DMS153 treated with DMSO at 0.1 percent for 48 hours (cell line): ENCODE measurements around the gene NRSN1.

ENCODE experiments used
- DNase-seq: peaks from one replicate; lab custom pipeline; 2025; ENCODE audit not compliant: unreplicated experiment; lab: John Stamatoyannopoulos, UW

NRSN1 gene, protein sequence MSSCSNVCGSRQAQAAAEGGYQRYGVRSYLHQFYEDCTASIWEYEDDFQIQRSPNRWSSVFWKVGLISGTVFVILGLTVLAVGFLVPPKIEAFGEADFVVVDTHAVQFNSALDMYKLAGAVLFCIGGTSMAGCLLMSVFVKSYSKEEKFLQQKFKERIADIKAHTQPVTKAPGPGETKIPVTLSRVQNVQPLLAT

DNA sequence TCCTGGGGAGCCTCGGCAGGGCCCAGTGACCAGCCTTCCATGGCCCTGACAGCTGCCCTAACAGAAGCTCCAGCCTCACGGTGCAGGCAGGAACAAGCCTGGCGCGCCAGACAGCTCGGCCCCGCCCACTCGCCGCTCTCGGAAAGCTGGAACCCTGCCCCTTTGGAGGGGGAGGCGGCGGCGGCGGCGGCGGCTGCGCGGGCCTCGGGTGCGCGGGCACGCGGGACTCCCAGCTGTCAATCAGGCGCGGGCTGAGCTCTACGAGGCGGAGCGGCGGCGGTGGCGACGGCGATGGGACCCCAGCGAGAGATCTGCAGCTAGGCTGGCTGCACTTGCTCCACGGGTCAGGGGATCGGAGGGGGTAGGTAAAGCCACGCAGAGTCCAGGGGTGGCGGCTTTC is at the start of gene NRSN1:
Gene NRSN1 (plus strand): TSS at position 236 of the 400 bp plus-strand sequence. CDS start 8,113 bp downstream, outside the sequence.
- peak; percentile 62 for DNase-seq

DNA sequence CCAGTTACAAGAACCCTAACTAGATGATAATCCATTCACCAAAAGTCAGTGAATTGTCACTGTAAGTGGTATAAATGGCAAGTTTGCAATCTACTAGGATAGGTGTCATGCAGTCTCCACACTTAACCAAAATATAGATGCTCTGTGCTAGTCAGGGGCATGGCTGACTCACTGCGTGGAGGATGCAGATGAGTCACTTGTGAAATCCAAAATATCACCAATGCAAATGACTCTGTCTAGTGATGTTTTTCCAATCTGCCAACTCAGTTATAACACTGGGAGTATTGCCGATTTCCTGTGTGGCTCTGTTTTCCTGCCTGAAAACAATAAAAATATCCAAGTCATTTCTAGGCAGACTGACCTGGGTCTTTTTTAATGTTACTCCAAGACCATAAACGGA is 47.8 kb upstream of the NRSN1 start:
- DNase-seq: no peak

DNA sequence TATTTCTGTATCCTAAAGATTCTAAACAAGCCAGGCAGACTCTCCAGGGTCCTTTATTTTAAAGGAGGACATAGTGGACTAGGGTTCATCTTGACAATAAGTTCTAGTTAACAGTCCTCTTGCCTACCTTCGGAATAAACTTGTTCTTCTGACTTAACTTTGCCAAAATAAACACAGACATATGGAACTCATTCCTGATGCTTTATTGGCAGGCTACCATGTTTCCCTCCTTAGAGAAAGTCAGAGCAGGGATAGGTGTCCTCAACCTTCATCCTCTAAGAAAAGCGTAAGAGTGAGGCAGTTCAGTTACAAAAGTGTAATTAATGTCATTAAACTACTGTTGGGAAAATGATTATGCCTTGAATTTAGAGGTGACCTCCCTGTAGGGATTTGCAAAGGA is 46.9 kb upstream of the NRSN1 start:
- no peak for DNase-seq

DNA sequence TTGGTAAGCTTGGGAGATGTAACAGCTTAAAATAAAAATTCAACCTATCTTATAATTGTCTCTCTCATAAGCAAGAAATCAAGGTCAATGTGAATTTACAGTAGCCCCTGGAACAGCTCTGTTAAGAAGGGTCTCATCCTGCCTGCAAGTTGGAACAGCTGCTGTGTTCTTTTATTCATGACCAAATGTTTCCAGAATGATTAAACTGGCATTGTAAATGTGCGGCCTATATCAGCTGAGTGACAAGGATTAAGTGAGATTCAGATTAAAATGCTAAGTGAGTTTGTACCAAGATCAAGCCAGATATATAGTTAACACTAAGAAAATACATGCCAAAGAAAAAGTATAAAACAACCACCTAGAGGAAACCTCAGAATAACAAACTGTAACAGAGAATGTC is 45.3 kb upstream of the NRSN1 start:
- no peak for DNase-seq

DNA sequence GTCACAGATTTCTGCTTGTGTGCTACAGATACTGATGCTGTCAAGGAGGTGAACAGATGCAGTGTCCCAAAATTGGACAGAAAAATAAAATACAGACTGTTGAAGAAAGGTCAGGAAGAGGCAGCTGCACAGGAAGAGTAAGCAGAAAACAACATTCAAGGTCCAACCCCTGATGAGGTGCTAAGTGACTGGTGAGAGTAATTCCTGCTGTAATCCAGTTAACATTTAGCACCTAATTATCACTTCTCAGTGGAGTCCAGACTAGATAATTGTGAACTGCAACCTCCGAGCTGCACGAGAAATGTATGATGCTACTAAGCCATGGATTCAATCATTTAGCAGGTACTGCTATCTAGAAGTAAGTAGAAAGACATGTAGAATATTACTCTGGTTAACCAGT is 36.3 kb upstream of the NRSN1 start:
- DNase-seq: no peak

DNA sequence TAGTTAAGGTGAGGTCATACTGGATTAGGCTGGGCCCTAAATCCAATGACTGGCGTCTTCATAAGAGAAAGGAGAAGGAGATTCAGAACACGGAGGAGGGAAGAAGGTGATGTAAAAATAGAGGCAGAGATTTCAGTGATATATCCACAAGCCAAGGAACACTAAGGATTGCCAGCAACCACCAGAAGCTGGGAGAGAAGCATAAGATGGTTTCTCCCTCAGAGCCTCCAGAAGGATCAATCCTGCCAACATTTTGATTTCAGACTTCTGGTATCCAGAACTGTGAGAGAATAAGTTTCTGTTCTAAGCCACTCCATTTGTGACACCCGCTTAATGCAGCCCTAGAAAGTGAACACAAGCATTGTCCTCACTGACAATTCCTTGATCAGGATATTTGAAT is 33.6 kb upstream of the NRSN1 start:
- DNase-seq: no peak

DNA sequence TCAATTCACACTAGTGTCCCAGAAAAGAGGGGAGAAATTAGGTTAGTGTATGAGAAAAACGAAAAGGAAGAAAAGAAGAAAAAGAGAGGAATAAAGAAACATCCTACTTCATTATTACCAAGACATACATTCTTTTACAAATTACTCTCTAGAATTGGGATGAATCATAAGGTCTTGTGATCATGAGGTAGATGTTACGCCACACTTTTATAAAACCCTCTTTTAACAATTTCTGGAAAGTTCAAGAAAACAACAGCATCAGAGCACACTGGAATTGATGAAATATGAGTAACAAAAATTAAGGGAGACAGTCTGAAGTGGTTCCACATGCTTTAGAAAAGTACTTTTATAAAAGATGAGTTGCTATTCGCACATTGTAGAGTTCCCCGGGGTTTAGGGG is 32.6 kb upstream of the NRSN1 start:
- DNase-seq: no peak

DNA sequence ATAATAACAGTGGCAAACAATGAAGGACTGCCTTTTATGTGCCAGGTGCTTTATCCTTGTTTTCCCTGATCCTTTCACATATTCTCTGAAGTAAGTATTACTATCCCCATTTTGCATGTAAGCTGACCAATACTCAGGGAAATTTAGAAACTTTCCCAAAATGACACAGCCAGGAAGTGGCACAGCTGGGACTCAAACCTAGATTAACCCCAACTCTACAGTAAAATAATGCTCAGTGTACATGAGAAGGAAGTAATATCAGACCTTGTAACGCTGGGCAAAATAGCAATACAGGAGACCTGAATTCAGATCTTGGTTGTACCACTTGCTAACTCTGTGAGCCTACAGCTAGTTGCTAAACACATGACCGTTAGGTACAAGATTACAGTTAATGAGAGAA is 26.8 kb upstream of the NRSN1 start:
- DNase-seq: no peak

DNA sequence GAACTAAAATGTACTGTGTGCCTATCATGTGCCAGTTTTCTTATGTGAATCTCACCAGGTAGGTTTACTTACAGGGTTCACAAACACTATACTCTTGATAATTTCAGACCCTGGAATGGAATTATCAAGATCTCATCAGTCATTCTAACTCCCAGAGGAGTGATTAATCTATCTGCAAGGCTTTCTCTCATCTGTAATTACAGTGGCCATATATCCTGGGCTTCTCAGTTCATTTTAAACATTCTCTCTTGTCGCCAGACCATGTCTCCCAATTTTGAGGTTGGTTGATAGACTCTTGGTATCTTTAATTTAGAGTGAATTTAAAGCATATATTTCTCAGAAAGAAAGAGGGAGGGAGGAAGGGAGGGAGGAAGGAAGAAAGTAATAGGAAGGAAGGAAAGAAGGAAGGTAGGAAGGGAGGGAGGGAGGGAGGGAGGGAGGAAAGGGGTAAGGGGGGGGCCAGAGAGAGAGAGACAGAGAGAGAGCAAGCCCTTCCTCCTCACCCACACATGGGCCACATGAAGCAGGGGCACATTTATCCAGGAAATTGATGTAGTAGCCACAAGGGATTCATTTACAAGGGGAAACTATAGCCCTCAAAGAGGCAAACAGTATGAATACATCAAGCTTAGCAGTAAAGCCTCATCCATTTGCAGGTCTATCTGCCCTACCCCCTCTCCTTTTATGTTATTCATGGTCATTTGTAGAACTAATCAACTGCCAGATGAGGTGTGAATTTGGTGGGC is 25.8 kb upstream of the NRSN1 start:
- DNase-seq: no peak

DNA sequence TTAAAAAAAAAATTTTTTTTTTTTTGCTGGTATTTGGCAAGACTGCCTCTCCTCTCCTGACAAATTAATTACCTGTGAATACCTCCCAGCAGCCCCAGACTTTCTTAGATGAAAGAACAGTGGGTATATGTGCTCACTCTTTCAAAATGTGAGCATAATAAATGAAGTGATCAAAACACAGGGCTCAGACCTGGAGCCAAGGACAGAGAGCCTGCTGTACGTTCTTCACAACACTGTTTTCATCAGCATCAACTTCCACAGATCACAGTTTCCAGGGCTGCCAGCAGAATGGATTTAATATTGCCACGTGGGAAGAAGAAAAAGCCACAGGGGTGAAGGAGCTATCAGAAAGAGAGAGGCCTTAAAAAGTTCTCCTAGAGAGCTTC is 25.3 kb upstream of the NRSN1 start:
- no peak for DNase-seq

DNA sequence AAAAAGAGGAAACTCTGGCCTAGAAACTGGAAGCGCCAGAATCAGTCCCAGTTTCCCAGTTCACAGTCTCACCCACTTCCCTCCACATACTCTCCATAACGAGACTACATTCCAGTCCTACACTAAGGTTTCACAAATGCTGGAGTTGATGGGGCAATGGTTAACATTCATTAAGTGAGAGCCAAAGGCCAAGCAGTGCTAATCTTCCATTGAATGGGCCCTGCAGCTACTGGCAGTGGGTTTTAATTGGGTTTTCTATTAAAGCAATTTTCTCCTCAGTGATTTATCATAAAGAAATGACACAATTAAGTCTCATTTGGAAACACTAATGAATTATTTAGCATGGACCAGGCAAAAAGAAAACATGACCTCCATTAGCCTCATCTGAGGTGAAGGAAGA is 20.8 kb upstream of the NRSN1 start:
- no peak for DNase-seq

DNA sequence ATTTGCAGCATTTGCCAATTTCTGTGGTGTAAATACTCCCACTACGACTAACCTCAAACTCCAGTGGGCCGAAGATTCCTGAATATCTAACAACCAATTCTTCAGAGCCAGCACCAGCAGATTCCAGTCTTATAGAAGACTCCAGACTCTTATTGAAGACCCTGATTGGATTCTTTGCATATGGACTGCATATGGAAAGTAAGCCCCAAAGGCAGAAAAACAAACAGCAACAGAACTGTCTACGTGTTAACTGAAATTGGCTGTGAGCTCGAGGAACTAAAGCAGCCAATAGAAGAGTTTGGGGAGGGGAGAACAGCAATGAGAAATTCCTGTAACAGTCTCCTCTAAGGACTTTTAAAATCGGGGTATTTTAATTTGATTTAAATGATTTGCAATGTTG is 19.7 kb upstream of the NRSN1 start:
- DNase-seq: no peak

DNA sequence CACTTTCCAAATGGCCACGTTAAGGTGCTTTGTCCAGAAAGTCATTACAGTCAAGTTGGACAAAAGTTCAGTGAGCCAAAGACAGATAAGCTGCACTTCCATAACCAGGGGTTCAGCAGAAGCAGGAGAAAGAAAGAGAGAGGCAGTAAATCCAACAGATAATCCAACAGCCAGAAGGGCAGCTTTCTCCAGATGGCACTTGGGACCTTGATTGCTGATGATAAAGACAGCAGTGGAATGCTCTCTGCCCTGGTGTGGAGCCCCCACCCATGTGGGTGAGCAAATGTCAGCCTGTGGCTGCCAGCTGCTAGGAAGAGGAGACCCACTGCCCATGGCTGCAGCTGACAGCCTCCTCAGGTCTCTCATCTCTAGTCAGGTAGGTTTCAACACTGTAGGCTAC is 18.7 kb upstream of the NRSN1 start:
- DNase-seq: no peak

DNA sequence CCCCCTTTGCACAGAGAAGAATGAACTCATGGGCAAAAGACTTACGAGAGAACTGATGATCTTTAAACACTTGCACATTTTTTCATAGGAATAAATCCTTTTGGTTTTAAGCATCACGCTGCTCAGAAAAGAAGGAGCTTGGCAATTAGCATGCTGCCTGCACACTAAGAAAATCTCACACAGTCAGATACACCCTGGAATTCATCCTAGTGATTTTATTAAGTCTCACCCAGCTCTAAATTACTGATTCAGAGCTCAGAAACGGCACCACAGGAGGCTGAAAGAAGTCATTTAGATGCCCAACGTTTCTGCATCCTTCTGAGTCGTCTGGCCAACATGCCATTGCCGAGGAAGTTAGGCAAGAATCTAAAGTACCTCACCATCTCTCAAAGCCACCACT is 18.0 kb upstream of the NRSN1 start:
- no peak for DNase-seq

DNA sequence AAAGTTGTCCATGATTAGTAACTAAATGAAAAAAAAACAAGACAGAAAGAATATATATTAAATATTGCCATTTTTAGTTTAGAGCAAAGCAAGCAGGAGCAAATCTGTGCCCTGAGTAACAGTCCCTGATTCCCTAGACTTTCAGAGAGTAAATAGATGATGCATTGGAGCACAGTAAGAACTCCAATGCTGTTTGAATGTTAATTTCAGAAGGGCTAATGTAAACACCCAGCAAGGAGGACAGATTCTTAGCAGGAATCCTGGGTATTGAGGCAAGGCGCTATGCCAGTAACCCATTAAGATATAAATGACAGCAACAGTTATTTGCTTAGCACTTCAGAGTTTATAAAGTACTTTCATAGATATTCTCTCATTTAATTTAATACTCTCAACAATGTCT is 15.6 kb upstream of the NRSN1 start:
- no peak for DNase-seq

DNA sequence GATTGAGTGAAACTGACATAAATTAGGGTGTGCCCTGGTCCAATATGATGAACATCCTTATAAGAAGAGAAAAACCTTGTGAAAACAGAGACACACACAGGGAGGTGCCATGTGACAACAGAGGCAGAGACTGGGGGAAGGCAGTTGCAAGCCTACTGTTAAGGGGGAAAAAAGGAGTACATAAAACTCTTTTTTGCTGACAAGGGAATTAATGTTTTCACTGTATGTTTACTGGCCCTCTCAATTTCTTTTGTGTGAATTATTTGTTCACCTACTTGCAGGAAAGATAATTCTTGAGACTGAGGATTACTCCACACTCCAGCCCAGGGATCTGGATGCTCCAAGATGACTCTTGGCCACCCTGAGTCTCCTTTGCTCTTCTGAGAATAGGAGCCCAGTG is 12.1 kb upstream of the NRSN1 start:
- DNase-seq: no peak

DNA sequence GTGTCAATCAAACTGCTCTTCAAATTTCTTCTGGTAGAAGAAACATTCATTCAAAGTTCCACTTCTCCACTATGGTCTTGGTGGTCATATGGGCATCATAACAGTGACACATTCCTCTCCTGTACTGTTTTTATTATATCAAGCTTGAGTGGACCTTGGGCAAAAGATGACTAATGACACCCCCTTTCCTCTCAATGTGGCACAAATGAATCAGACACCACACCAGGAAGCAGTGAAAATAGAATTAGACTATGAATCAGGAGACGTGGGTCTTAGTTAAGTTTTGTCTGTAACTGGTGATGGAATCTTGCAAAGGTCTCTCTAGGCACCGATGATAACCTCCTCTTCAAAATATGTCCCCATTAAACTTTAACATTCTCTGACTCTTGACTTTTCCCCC is 9.0 kb upstream of the NRSN1 start:
- DNase-seq: no peak

DNA sequence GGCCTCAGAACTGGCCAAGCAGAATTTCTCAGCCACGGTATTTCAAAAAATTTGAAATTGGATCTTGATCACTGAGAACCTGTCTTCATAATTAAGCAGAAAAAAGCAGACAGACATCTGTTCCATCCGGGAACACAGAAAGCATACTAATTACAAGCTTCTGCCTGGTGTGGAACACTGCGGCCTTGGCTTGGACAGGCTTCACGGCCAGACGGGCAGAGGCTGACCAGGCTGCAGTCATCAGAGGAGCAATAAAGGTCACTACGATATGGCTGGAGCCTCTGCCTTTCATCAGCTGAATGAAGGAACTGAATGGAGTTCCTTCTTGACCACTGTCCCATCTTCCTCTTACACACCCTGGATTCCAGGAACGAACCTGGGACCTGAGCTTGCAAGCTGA is 3.9 kb upstream of the NRSN1 start:
- DNase-seq: no peak

DNA sequence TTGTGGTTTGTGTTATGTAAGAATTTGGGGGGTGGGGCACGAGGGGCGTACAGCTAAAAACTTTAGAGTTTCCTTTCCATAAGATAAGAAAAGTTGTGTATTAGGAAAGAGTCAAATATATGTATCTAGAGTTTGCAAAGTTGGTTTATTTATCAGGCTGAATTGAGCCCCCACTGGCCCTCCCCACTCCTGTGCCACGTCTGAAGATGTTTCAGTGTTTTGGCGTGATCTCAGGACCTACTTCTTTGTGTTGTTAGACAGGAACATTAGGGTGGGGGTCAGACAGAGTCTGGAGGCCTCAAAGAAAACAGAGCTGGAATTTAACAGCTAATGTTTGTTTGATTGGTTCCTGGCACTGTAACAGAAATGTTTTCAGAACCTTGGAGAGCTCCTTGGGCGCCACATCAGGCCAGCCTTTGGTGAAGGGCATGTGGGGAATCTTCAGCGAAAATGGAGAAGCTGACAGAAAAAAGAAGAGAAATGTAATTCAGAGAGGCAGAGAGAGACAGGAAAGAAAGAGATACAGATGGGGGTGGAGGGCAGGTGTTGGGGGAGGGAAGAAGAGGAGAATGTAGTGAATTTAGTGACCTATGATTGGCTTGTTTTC is 674 bp downstream of the NRSN1 start:
- no peak for DNase-seq

DNA sequence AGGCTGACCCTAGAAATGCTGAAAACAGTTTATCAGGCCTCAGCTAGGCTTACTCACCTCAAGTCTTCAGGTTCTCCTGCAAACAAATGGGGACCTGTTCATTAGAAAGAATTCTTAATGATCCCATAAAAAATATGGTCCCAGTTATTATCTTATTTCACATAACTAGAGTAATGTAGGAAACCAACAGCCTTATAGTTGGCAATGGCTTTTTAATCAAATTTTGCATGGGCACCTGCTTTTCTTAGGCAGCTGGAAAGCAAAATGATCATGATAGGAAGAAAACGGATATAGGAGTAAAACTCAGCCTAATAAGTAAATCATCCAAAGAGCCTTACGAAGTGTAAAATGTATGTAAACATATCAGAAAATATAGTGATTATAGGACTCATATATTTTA is 1.3 kb downstream of the NRSN1 start:
- no peak for DNase-seq

DNA sequence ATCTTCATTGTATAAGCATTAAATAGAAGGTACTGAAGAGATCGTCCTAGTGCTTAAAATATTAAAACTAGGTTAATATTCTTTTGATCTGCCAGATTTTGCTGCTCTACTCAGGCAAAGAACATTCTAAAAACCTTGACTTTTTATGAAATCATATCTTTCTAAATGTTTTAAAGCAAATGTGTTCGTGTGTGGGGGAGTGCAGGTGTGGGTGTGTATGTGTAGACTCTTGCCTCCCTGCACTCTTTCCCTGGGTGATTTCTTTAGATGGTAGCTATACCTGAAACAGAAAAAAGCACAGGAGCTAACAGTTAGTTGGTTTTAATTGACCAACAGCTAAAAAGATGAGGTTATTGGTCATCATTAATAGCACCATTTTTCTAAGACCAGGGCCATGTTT is 5.7 kb downstream of the NRSN1 start:
- DNase-seq: no peak

DNA sequence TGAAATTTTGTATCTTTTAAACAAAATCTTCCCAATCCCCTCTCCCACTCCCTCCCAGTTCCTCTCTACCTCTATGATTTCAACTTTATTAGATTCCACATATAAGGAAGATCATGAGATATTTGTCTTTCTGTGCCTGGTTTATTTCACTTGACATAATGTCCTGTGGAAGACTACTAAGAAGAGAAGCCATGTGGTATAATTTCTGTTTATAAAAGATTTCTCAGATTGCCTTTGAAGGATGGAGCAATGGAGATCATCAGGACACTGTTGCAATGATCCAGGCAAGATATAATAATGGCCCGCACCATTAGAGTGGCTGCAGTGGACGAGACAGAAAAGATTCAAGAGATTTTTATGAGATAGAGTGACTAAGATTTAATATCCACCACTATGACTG is 13.1 kb downstream of the NRSN1 start:
- DNase-seq: no peak

DNA sequence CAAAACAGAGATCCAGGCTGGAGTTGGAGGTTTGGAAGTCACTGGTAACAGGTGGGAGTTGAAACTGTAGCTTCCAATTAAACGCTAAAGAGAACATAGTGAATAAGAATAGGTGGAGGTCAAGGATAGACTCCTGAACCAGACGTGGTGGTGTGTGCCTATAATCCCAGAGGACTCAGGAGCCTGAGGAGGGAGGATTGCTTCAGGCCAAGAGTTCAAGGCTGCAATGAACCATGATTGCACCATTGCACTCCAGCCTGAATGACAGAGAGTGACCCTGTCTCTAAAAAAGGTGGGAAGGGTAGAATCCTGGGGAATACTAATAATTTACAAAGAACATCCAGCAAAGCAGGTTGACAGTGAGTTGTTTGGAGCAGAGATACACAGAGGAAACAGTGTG is 13.6 kb downstream of the NRSN1 start:
- no peak for DNase-seq
